A673 (cell line): ENCODE results near the gene ARHGAP18. TPM values are rescaled to one million over a fixed set of nuclear protein-coding genes. Genes with fewer than 3 reads are reported as not detected.
A peak's percentile ranks its signal among the peaks of the same experiment; 100 is the strongest.

Experiments used
- BruUV-seq: library from RNA; stranded (reverse); fragments of 400-500 nt; replicated peaks from 2 replicates; lab custom pipeline; 2021; lab: Mats Ljungman, UMichigan
- CTCF ChIA-PET: fragments of 300-600 bp; sonication (Branson Sonifier 250); formaldehyde crosslinking; loops from one replicate; lab custom pipeline; 2022; ENCODE audit warnings: antibody characterized with exemption; lab: Charles Lee
- POLR2A ChIA-PET: fragments of 300-600 bp; sonication (Branson Sonifier 250); formaldehyde crosslinking; loops from one replicate; lab custom pipeline; 2022; ENCODE audit warnings: antibody characterized with exemption; ENCODE audit not compliant: low non-redundant PET; lab: Charles Lee
- DNase-seq: peaks from one replicate; pipeline ENCODE4 v3.0.0-alpha.2; 2015; ENCODE audit warnings: low spot score
- H3K27ac ChIP-seq: fragments of 200-600 bp; sonication (generic); 2 replicates; pipeline ENCODE4 v1.5.1; 2016; ENCODE audit warnings: mixed run types, low read depth, mild to moderate bottlenecking, mixed read lengths, antibody characterized with exemption, low read length; ENCODE audit not compliant: poor library complexity, severe bottlenecking
- H3K27me3 ChIP-seq: fragments of 200-600 bp; sonication (generic); replicated peaks from 2 replicates; pipeline ENCODE4 v1.6.1; 2017; ENCODE audit warnings: mixed run types, low read depth, mild to moderate bottlenecking, mixed read lengths, antibody characterized with exemption, low read length; ENCODE audit not compliant: insufficient read depth, poor library complexity
- H3K36me3 ChIP-seq: fragments of 200-600 bp; sonication (generic); 2 replicates; pipeline ENCODE4 v1.6.1; 2016; ENCODE audit warnings: mixed run types, mild to moderate bottlenecking, mixed read lengths, antibody characterized with exemption, low read length; ENCODE audit not compliant: insufficient read depth, poor library complexity, severe bottlenecking
- H3K4me1 ChIP-seq: fragments of 200-600 bp; sonication (generic); 2 replicates; pipeline ENCODE4 v1.6.1; 2017; ENCODE audit warnings: mixed run types, mild to moderate bottlenecking, mixed read lengths, antibody characterized with exemption, low read length; ENCODE audit not compliant: insufficient read depth, poor library complexity, severe bottlenecking
- H3K4me3 ChIP-seq: fragments of 200-600 bp; sonication (generic); 2 replicates; pipeline ENCODE4 v1.5.1; 2016; ENCODE audit warnings: low read depth, mixed run types, mild to moderate bottlenecking, mixed read lengths, low read length; ENCODE audit not compliant: poor library complexity, severe bottlenecking
- H3K9me3 ChIP-seq: fragments of 200-600 bp; sonication (generic); 2 replicates; pipeline ENCODE4 v1.6.1; 2016; ENCODE audit warnings: mixed run types, low read depth, mild to moderate bottlenecking, mixed read lengths, antibody characterized with exemption, low read length; ENCODE audit not compliant: poor library complexity, severe bottlenecking
- EZH2 ChIP-seq: fragments of 200-600 bp; sonication (generic); IDR thresholded peaks from 2 replicates; pipeline ENCODE4 v1.6.1; 2017; ENCODE audit warnings: borderline replicate concordance, low read depth, mild to moderate bottlenecking, mixed read lengths, antibody characterized with exemption, low read length; ENCODE audit not compliant: poor library complexity, severe bottlenecking
- intact Hi-C: fragments of 100-400 bp; cut with micrococcal nuclease; formaldehyde crosslinking; loops from one replicate; pipeline ENCODE4 v1.10.0; 2022; ENCODE audit not compliant: unreplicated experiment
- total RNA-seq: library from RNA; stranded (reverse); gene quantifications from 2 replicates; pipeline ENCODE4 v1.2.3, GENCODE V29; 2021
- TF ChIP-seq, protein P1 (sequence below): fragments of 300-800, 200-600 bp; sonication (generic); conservative IDR thresholded peaks from 2 replicates; pipeline ENCODE4 v1.5.1; 2017; ENCODE audit warnings: low read depth, mild to moderate bottlenecking, antibody characterized with exemption, low read length, moderate library complexity, mixed read lengths

Gene ARHGAP18
- total RNA-seq, 1 experiment from 2014 or later = 14.2 TPM

DNA sequence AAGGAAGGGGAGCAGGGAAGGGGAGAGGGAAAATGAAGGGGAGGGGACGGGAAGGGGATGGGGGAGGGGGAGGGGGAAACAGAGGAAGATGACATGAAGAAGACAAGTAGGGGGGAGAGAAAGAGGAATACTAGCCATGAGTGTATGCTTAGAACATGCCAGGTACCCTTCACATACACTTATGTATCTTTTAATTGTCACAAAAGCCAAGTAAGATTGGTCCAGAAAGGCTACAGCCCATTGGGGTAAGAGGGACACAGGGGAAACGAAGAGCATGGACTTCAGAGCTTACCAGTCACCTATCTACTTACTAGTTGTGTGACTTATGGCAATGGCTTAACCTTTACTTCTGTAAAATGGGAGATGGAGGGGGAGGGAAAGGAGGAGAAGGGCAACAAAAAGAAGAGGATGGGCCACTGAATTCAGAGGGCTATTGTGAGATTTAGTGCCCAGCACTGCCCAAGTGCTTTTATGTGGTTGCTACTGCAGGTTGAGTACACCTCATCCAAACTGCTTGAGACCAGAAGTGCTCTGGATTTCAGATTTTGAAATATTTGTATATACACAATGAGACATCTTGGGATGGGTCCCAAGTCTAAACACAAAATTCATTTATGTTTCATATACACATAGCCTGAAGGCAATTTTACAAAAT, 90.3 kb downstream of the ARHGAP18 start:
- TF ChIP-seq, protein P1, sequence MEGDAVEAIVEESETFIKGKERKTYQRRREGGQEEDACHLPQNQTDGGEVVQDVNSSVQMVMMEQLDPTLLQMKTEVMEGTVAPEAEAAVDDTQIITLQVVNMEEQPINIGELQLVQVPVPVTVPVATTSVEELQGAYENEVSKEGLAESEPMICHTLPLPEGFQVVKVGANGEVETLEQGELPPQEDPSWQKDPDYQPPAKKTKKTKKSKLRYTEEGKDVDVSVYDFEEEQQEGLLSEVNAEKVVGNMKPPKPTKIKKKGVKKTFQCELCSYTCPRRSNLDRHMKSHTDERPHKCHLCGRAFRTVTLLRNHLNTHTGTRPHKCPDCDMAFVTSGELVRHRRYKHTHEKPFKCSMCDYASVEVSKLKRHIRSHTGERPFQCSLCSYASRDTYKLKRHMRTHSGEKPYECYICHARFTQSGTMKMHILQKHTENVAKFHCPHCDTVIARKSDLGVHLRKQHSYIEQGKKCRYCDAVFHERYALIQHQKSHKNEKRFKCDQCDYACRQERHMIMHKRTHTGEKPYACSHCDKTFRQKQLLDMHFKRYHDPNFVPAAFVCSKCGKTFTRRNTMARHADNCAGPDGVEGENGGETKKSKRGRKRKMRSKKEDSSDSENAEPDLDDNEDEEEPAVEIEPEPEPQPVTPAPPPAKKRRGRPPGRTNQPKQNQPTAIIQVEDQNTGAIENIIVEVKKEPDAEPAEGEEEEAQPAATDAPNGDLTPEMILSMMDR = no peak
- no peak for TF ChIP-seq EZH2
- intact Hi-C loops = no loop called here
- Histone ChIP-seq H3K27me3 (no peaks in the 10 kb centered on the region), H3K4me3 (no peak overlapping the region), H3K4me1 (peaks cover 11% of the 10 kb centered on the region), H3K9me3 (no peaks in the 10 kb centered on the region), H3K27ac (no peak overlapping the region), H3K36me3 (no peaks in the 10 kb centered on the region)
- ChIA-PET CTCF (no interaction called here), POLR2A (no interaction called here)
- no TSS peak for BruUV-seq
- no peak for DNase-seq

DNA sequence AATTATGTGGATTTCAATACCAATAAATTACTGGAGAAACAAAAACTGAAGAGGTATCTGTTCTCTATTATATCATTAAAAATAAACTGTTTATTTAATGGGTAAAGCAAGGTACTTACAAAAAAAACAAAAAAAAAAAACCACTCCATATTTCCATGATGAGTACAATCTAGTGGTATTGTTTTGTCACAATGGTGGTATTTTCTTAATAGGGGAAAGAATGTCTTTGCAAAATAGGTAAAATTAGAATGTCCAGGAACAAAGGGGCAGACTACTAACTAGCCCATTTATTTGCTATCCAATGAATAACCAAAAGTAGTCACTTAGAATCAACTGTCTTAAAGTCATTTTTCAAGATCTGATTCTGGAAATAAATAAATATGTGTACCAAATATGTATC, 92.0 kb downstream of the ARHGAP18 start:
- POLR2A ChIA-PET = no interaction called here
- DNase-seq = no peak
- BruUV-seq = no TSS peak
- Histone ChIP-seq H3K36me3 (no peaks in the 10 kb centered on the region), H3K27ac (no peak overlapping the region), H3K27me3 (no peaks in the 10 kb centered on the region), H3K4me3 (no peak overlapping the region), H3K4me1 (peaks cover 11% of the 10 kb centered on the region), H3K9me3 (no peaks in the 10 kb centered on the region)
- TF ChIP-seq, protein P1 = no peak
- TF ChIP-seq EZH2 = no peak
- CTCF ChIA-PET = no interaction called here
- intact Hi-C loops = no loop called here

DNA sequence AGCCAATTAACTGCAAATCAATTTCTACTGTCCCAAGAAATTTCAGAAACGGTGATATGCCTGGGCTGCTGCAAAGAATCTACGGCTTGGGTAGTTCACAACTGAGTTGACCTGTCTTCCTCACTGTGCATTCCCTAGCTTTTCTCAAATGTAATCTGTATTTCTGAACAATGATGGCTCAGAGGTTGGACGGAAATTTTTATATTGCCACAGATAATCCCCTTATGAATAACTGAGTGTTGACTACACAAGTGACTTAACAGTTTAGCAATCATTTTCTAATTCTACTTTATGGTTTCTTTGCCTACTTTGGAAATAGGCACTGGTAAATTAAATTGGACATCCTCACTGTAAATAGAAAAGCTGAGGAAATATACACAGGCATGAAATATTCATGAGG, 94.5 kb downstream of the ARHGAP18 start:
- TF ChIP-seq EZH2 = no peak
- TF ChIP-seq, protein P1 = no peak
- H3K36me3 ChIP-seq = no peaks in the 10 kb centered on the region
- H3K27me3 ChIP-seq = no peaks in the 10 kb centered on the region
- peak; percentile 34 for DNase-seq
- peaks cover 11% of the 10 kb centered on the region for H3K4me1 ChIP-seq
- BruUV-seq = no TSS peak
- no peak overlapping the region for H3K27ac ChIP-seq
- ChIA-PET CTCF (no interaction called here), POLR2A (no interaction called here)
- intact Hi-C loops = no loop called here
- no peaks in the 10 kb centered on the region for H3K9me3 ChIP-seq
- H3K4me3 ChIP-seq = no peak overlapping the region
